Activated CD8-positive, alpha-beta T cell treated with anti-CD3 and anti-CD28 coated beads, Interleukin-2, amount 10 ng/mL, durations not matched to agents 7 days and 5 days (primary cell): ENCODE results near the gene COMMD1. TPM values are rescaled to one million over a fixed set of nuclear protein-coding genes. Genes with fewer than 3 reads are reported as not detected.
A peak's percentile ranks its signal among the peaks of the same experiment; 100 is the strongest.

Experiments used
- ATAC-seq: fragments of 150-1000 bp; cut with Tn5 transposase; one replicate; pipeline ENCODE4 v1.10.0; 2021; ENCODE audit warnings: moderate library complexity
- CTCF ChIA-PET: fragments of 350-600 bp; sonication (Branson Sonifier 250); formaldehyde crosslinking; loops from one replicate; lab custom pipeline; 2021; ENCODE audit warnings: antibody characterized with exemption; lab: Charles Lee
- POLR2A ChIA-PET: fragments of 350-600 bp; sonication (Branson Sonifier 250); formaldehyde crosslinking; loops from one replicate; lab custom pipeline; 2021; ENCODE audit warnings: antibody characterized with exemption; lab: Charles Lee
- DNase-seq: peaks from one replicate; pipeline ENCODE4 v3.0.0-alpha.2; 2020
- H3K27ac Mint-ChIP-seq: one replicate; pipeline ENCODE4 v1.8.0; 2021; ENCODE audit warnings: mild to moderate bottlenecking, mixed read lengths
- H3K27me3 Mint-ChIP-seq: one replicate; pipeline ENCODE4 v1.8.0; 2021; ENCODE audit warnings: low read depth, mixed read lengths
- H3K36me3 Mint-ChIP-seq: one replicate; pipeline ENCODE4 v1.8.0; 2021; ENCODE audit warnings: low read depth, mixed read lengths
- H3K4me1 Mint-ChIP-seq: one replicate; pipeline ENCODE4 v1.8.0; 2021; ENCODE audit warnings: low read depth, mixed read lengths
- H3K4me3 Mint-ChIP-seq: one replicate; pipeline ENCODE4 v1.8.0; 2021; ENCODE audit warnings: mild to moderate bottlenecking, mixed read lengths
- H3K9me3 Mint-ChIP-seq: one replicate; pipeline ENCODE4 v1.8.0; 2022; ENCODE audit warnings: mixed read lengths; ENCODE audit not compliant: insufficient read depth
- total RNA-seq, 2 experiments: library from RNA; stranded (reverse); gene quantifications; one replicate each; pipeline ENCODE4 v1.2.3, GENCODE V29; 2021

Gene COMMD1
- total RNA-seq, 2 experiments from 2014 or later: 29.3 to 30.5 TPM

- no peaks in the 10 kb centered on the region for H3K27me3 Mint-ChIP-seq
- H3K36me3 Mint-ChIP-seq: no peaks in the 10 kb centered on the region
- peaks cover 16% of the 10 kb centered on the region for H3K9me3 Mint-ChIP-seq
- ChIA-PET CTCF (interaction anchor here (0.8 kb wide), 1 partner anchor 15 kb away, joined by 3 read pairs; no protein-coding TSS in a partner anchor), POLR2A (no interaction called here)
- ATAC-seq (no peak), DNase-seq (no peak)
- no peak overlapping the region for H3K27ac Mint-ChIP-seq
- no peaks in the 10 kb centered on the region for H3K4me1 Mint-ChIP-seq
- H3K4me3 Mint-ChIP-seq: no peak overlapping the region
These were observed 73.0 kb downstream of the COMMD1 start for GRCh38 chr2:61978522-61978921.

- no peak overlapping the region for H3K4me3 Mint-ChIP-seq
- no peaks in the 10 kb centered on the region for H3K4me1 Mint-ChIP-seq
- no peaks in the 10 kb centered on the region for H3K36me3 Mint-ChIP-seq
- peaks cover 16% of the 10 kb centered on the region for H3K9me3 Mint-ChIP-seq
- POLR2A ChIA-PET: no interaction called here
- no peaks in the 10 kb centered on the region for H3K27me3 Mint-ChIP-seq
- CTCF ChIA-PET: no interaction called here
- ATAC-seq (no peak), DNase-seq (no peak)
- H3K27ac Mint-ChIP-seq: no peak overlapping the region
These were observed 75.3 kb downstream of the COMMD1 start for GRCh38 chr2:61980758-61981157.

GRCh38 chr2:61984682-61985081, 79.2 kb downstream of the COMMD1 start:
- POLR2A ChIA-PET: no interaction called here
- no peak for ATAC-seq
- no peaks in the 10 kb centered on the region for H3K36me3 Mint-ChIP-seq

GRCh38 chr2:61988462-61989366, 83.2 kb downstream of the COMMD1 start:
- Mint-ChIP-seq H3K36me3 (no peaks in the 10 kb centered on the region), H3K4me1 (no peaks in the 10 kb centered on the region), H3K4me3 (no peak overlapping the region), H3K27me3 (no peaks in the 10 kb centered on the region), H3K27ac (no peak overlapping the region), H3K9me3 (no peaks in the 10 kb centered on the region)
- no peak for ATAC-seq
- no peak for DNase-seq
- ChIA-PET CTCF (no interaction called here), POLR2A (no interaction called here)

More at GRCh38 chr2:61984682-61985081, 79.2 kb downstream of the COMMD1 start:
- DNase-seq: no peak
- Mint-ChIP-seq H3K9me3 (peaks cover 16% of the 10 kb centered on the region), H3K4me3 (no peak overlapping the region), H3K4me1 (no peaks in the 10 kb centered on the region), H3K27ac (no peak overlapping the region), H3K27me3 (no peaks in the 10 kb centered on the region)
- CTCF ChIA-PET: no interaction called here

- no peaks in the 10 kb centered on the region for H3K9me3 Mint-ChIP-seq
- no peaks in the 10 kb centered on the region for H3K27me3 Mint-ChIP-seq
- peak; percentile 48 for DNase-seq
- ChIA-PET CTCF (interaction anchor here (0.6 to 2.1 kb wide), 26 partner anchors 10 to 783 kb away, joined by 3 to 32 read pairs (median 3); partner anchors contain the start of gene COMMD1), POLR2A (no interaction called here)
- no peak overlapping the region for H3K27ac Mint-ChIP-seq
- no peaks in the 10 kb centered on the region for H3K36me3 Mint-ChIP-seq
- H3K4me3 Mint-ChIP-seq: no peak overlapping the region
- ATAC-seq: peak; percentile 70
- peaks cover 6% of the 10 kb centered on the region for H3K4me1 Mint-ChIP-seq
These were observed 88.0 kb downstream of the COMMD1 start for GRCh38 chr2:61993422-61994024.

- no peak for DNase-seq
- Mint-ChIP-seq H3K4me1 (peaks cover 6% of the 10 kb centered on the region), H3K27me3 (no peaks in the 10 kb centered on the region), H3K36me3 (no peaks in the 10 kb centered on the region), H3K9me3 (no peaks in the 10 kb centered on the region), H3K4me3 (no peak overlapping the region), H3K27ac (no peak overlapping the region)
- ChIA-PET CTCF (interaction anchor here (0.8 to 1.8 kb wide), 7 partner anchors 15 to 419 kb away, joined by 3 to 10 read pairs (median 3); partner anchors contain the start of gene B3GNT2), POLR2A (no interaction called here)
- ATAC-seq: no peak
These were observed 89.1 kb downstream of the COMMD1 start for GRCh38 chr2:61994531-61994930.

- peaks cover 6% of the 10 kb centered on the region for H3K4me1 Mint-ChIP-seq
- ATAC-seq: no peak
These were observed 89.6 kb downstream of the COMMD1 start for GRCh38 chr2:61995065-61995464.

GRCh38 chr2:61995515-61995914, 90.0 kb downstream of the COMMD1 start:
- POLR2A ChIA-PET: no interaction called here

More at GRCh38 chr2:61995065-61995464, 89.6 kb downstream of the COMMD1 start:
- ChIA-PET CTCF (interaction anchor here (1.3 to 1.8 kb wide), 4 partner anchors 201 to 418 kb away, joined by 3 to 10 read pairs (median 6); partner anchors contain the start of gene B3GNT2), POLR2A (no interaction called here)
- H3K36me3 Mint-ChIP-seq: no peaks in the 10 kb centered on the region
- no peak overlapping the region for H3K27ac Mint-ChIP-seq
- no peak overlapping the region for H3K4me3 Mint-ChIP-seq
- DNase-seq: no peak
- no peaks in the 10 kb centered on the region for H3K9me3 Mint-ChIP-seq
- H3K27me3 Mint-ChIP-seq: no peaks in the 10 kb centered on the region

GRCh38 chr2:61998426-61998825, 93.0 kb downstream of the COMMD1 start:
- Mint-ChIP-seq H3K27me3 (no peaks in the 10 kb centered on the region), H3K27ac (no peak overlapping the region), H3K9me3 (no peaks in the 10 kb centered on the region), H3K36me3 (peaks cover 6% of the 10 kb centered on the region), H3K4me1 (peaks cover 6% of the 10 kb centered on the region), H3K4me3 (no peak overlapping the region)
- no peak for DNase-seq
- CTCF ChIA-PET: no interaction called here
- ATAC-seq: no peak
- POLR2A ChIA-PET: interaction anchor here (0.9 kb wide), 1 partner anchor 9 kb away, joined by 3 read pairs; no protein-coding TSS in a partner anchor

More at GRCh38 chr2:61995515-61995914, 90.0 kb downstream of the COMMD1 start:
- peaks cover 6% of the 10 kb centered on the region for H3K4me1 Mint-ChIP-seq
- no peak overlapping the region for H3K4me3 Mint-ChIP-seq
- DNase-seq (no peak), ATAC-seq (no peak)
- H3K27me3 Mint-ChIP-seq: no peaks in the 10 kb centered on the region
- no peaks in the 10 kb centered on the region for H3K9me3 Mint-ChIP-seq
- CTCF ChIA-PET: interaction anchor here (1.3 to 1.8 kb wide), 4 partner anchors 200 to 418 kb away, joined by 3 to 10 read pairs (median 6); partner anchors contain the start of gene B3GNT2
- no peaks in the 10 kb centered on the region for H3K36me3 Mint-ChIP-seq
- H3K27ac Mint-ChIP-seq: no peak overlapping the region

- ChIA-PET POLR2A (no interaction called here), CTCF (interaction anchor here (0.6 to 1.1 kb wide), 3 partner anchors 16 to 456 kb away, joined by 3 to 5 read pairs (median 4); no protein-coding TSS in a partner anchor)
- H3K4me1 Mint-ChIP-seq: peaks cover 6% of the 10 kb centered on the region
- H3K36me3 Mint-ChIP-seq: peaks cover 9% of the 10 kb centered on the region
- no peaks in the 10 kb centered on the region for H3K9me3 Mint-ChIP-seq
- ATAC-seq (no peak), DNase-seq (no peak)
- H3K4me3 Mint-ChIP-seq: no peak overlapping the region
- no peak overlapping the region for H3K27ac Mint-ChIP-seq
- H3K27me3 Mint-ChIP-seq: no peaks in the 10 kb centered on the region
These were observed 95.1 kb downstream of the COMMD1 start for GRCh38 chr2:62000538-62000937.

GRCh38 chr2:62001431-62001830, 96.0 kb downstream of the COMMD1 start:
- Mint-ChIP-seq H3K36me3 (peaks cover 9% of the 10 kb centered on the region), H3K27me3 (no peaks in the 10 kb centered on the region), H3K4me3 (no peak overlapping the region), H3K27ac (no peak overlapping the region), H3K4me1 (peaks cover 3% of the 10 kb centered on the region), H3K9me3 (no peaks in the 10 kb centered on the region)
- CTCF ChIA-PET: no interaction called here
- DNase-seq (no peak), ATAC-seq (no peak)
- POLR2A ChIA-PET: no interaction called here
